ENCODE data around the gene RPS3. TPM values are rescaled to one million over a fixed set of nuclear protein-coding genes. Genes with fewer than 3 reads are reported as not detected.

RPS3 gene
- total RNA-seq, 1 experiment from 2014 or later: 3,765 TPM

GRCh38 chr11:75373201-75373600 lies 26.1 kb upstream of the RPS3 start:
- no peak overlapping the region for H3K18ac ChIP-seq (ENCODE audit: insufficient read length, low read depth, low read length)
- Mint-ChIP-seq H3K27ac (no peak overlapping the region), H3K27me3 (ENCODE audit: low read depth) (0 out of 2 replicates have a peak, but pooled peaks cover 2% of the 10 kb centered on the region), H3K9me3 (peaks cover 0 to 2% of the 10 kb centered on the region in 2 experiments; a peak in 1 of 5 replicates), H3K36me3 (ENCODE audit: insufficient read depth in 1 of 3, low read depth in 3 of 3) (no peaks in the 10 kb centered on the region), H3K4me3 (no peak overlapping the region), H3K4me1 (peaks cover 0 to 5% of the 10 kb centered on the region in 2 experiments; a peak in 1 of 4 replicates)
- no peaks in the 10 kb centered on the region for H3K27me3 ChIP-seq (ENCODE audit: insufficient read depth, low read length)
- no peak overlapping the region for H2BK5ac ChIP-seq (ENCODE audit: insufficient read length, low read length)
- no peak overlapping the region for H2BK12ac ChIP-seq (ENCODE audit: insufficient read length, low read depth, low read length)
- no peak overlapping the region for H2BK120ac ChIP-seq (ENCODE audit: low read depth, low read length, poor library complexity, severe bottlenecking)
- H3K14ac ChIP-seq (ENCODE audit: insufficient read depth, low read length): no peak overlapping the region
- H4K5ac ChIP-seq (ENCODE audit: insufficient read length, low read depth, low read length): no peak overlapping the region
- H2AFZ ChIP-seq (ENCODE audit: low read length): no peak overlapping the region
- H3K4ac ChIP-seq (ENCODE audit: low read depth, low read length): no peak overlapping the region
- H3T11ph ChIP-seq (ENCODE audit: low read length): no peak overlapping the region
- no peaks in the 10 kb centered on the region for H4K20me1 ChIP-seq (ENCODE audit: control insufficient read depth, insufficient read depth, insufficient read length)
- no peak overlapping the region for H3K4me2 ChIP-seq (ENCODE audit: insufficient read depth, insufficient read length, low read length)
- no peak overlapping the region for H2BK15ac ChIP-seq (ENCODE audit: low read depth, low read length)
- no peak overlapping the region for H2BK20ac ChIP-seq (ENCODE audit: low read depth, low read length, poor library complexity, severe bottlenecking)
- no peaks in the 10 kb centered on the region for H3K79me1 ChIP-seq (ENCODE audit: insufficient read depth, low read depth, low read length, poor library complexity, severe bottlenecking)
- H3K79me2 ChIP-seq (ENCODE audit: insufficient read depth, low read length): no peaks in the 10 kb centered on the region
- no peak overlapping the region for H3K56ac ChIP-seq (ENCODE audit: insufficient read length, low read depth, low read length)
- H2AK5ac ChIP-seq (ENCODE audit: insufficient read length, low read length): no peak overlapping the region
- no peak for TF ChIP-seq CTCF (conservative IDR thresholded peaks at IDR 0.05)
- H4K8ac ChIP-seq (replicated peaks; ENCODE audit: insufficient read length, low read depth, low read length): no peak overlapping the region
- no peaks in the 10 kb centered on the region for H3K23me2 ChIP-seq (ENCODE audit: insufficient read length, low read depth, low read length, poor library complexity, severe bottlenecking)
- no peaks in the 10 kb centered on the region; the same call in 1 of the 2 replicates for H3K4me1 ChIP-seq (ENCODE audit: insufficient read depth, low read length)
- no peak overlapping the region for H4K91ac ChIP-seq (ENCODE audit: insufficient read length, low read depth, low read length)
- no peak overlapping the region for H3K9ac ChIP-seq (ENCODE audit: extremely low read depth, insufficient read length, low read length)
- no peak for DNase-seq
- H3K27ac ChIP-seq (ENCODE audit: insufficient read length, low read depth, low read length): no peak overlapping the region
- WGBS (ENCODE audit: extremely low coverage, insufficient read length, low lambda C conversion rate): no CpG with 5 or more reads among the region's 8 CpGs
- no peak overlapping the region for H3K23ac ChIP-seq (ENCODE audit: insufficient read length, low read depth, low read length)
- no peaks in the 10 kb centered on the region for H3K9me3 ChIP-seq (ENCODE audit: control insufficient read depth, low read depth, low read length)
